CD4-positive, alpha-beta T cell treated with Interferon alpha-2 for 1 hour (primary cell): ENCODE results near the gene RPP14.
"Not testable (repeated sequence)": the region's sequence is repeated elsewhere in the genome, so short reads cannot be mapped to it uniquely, and the experiment has no call there.

ENCODE experiments used
- DNase-seq, 2 donors: peaks; one replicate each; pipeline ENCODE4 v3.0.0-alpha.2; 2020 to 2022

The RPP14 gene

DNA sequence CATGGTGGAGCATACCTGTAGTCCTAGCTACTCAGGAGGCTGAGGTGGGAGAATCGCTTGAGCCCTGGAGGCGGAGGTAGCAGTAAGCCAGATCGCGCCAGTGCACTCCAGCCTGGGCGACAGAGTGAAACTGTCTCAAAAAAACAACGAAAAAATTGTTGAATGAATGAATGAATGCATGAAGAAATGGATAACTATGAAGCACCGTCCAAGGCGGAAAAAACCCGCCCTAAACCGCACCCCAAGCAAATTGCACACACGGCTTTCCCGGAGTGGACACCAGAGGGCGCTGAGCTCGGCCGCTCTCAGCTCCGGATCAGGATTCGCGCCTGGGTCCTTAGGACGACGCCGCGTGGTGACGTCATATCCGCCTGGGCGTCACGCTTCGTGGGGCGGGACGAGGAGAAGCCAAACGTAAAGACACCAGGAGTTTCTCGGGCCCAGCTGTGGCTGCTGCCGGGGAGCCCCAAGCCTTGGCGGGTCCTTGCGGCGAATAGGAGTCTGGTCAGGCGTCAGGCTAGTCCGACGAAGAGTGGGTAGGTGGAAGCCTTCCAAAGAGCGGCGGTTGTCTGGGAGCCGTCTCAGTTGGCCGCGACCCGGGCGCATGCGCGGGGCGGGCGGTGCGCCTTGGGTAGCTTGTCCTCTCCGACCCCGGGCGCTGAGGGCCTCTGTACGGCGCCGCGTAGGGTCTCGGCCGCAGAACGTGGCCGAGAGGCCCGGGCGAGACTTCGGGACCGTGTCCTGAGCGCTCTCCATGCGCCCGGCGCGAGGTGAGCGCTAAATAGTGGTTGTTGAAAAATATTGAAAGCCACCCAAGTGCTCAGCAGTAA is at the start of gene RPP14, which contains the start of gene HTD2:
RPP14 (plus strand) TSS at position 364 of the 830 bp plus-strand sequence. CDS start 4,085 bp downstream, outside the sequence.
HTD2 (plus strand) TSS at position 639 of the 830 bp plus-strand sequence. CDS start 11,094 bp downstream, outside the sequence.
- peak; percentile 97 to 98 for DNase-seq

DNA sequence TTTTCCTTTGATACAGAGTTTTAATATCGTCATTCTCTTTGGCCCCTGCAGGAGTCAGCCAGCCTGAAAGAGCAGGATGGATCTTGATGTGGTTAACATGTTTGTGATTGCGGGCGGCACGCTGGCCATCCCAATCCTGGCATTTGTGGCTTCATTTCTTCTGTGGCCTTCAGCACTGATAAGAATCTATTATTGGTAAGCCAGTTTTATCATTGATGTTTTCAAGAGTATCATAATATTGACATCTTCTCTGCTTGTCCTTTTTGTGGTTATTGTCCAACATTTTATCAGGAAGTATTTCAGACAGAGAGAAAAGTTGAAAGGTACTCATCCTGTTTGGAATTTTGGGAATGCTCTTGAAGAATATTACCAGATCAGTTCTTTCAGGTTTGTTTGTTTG is 49.5 kb upstream of the RPP14 start:
- DNase-seq, result no peak

GRCh38 chr3:58258392-58259055 is 47.5 kb upstream of the RPP14 start:
- DNase-seq, result no peak

DNA sequence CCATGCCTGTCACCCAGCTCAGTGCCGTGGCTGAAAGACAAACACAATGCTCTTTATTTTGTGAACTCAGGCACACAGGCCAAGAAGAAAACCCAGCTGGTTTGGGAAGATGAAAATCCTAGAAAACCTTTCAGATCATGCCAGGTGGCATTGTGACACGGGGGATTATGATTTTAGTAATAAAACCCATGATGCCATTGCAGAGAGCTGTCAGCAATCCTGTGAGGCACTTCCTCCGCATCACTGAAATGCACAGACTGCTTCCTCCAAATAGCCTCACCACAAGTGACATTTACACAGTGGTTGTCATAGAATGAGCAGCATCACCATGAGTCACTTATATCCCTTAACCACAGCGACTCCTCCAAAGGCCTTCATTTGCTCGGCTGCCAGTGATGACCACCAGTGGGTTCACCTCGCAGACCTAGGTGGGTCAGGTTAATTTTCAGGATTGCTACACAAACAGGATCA is 45.7 kb upstream of the RPP14 start:
- DNase-seq, result peak in 1 of 2 donors; percentile 7

GRCh38 chr3:58260733-58261132 is 45.3 kb upstream of the RPP14 start:
- no peak for DNase-seq

- no peak for DNase-seq
Observed at GRCh38 chr3:58261954-58262666, 43.9 kb upstream of the RPP14 start.

DNA sequence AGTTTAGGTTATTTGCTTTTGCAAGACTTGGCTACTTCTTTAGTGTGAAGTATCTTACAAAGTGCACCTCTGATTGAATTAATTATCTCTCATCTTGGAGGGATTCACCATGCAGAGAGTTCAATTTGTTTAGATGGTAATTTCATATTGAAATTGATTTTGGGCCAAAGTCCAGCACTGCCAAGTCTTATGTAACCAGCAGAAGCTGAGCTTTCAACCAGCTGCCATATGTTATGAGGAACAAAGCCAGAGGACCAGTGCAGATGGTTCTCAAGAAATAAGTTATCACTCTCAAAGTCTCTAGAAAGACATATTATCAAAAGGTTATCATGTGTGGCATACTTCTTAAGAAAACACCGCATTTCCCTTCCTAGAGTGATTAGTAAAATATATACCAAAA is 39.5 kb upstream of the RPP14 start:
- no peak for DNase-seq

- DNase-seq, result not testable (repeated sequence)
Observed at GRCh38 chr3:58267543-58267942, 38.5 kb upstream of the RPP14 start.

- DNase-seq, result no peak
Observed at GRCh38 chr3:58269356-58269755, 36.7 kb upstream of the RPP14 start.

DNA sequence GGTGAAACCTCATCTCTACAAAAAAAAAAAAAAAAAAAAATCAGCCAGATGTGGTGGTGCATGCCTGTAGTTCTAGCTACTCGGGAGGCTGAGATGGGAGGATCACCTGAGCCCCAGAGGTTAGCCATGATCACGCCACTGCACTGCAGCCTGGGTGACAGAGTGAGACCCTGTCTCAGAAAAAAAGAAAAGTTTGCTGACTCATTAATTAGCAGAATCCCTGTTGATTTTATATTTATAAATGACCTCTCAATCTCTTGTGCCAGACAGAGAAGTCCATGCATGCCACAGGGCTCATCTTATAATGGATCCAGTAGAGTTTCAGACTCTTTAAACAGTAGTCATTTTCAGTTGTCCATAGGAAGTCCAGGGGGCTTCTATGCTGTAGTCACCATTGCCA is 35.6 kb upstream of the RPP14 start:
- DNase-seq, result no peak

- no peak for DNase-seq
Observed at GRCh38 chr3:58271901-58272501, 34.0 kb upstream of the RPP14 start.

DNA sequence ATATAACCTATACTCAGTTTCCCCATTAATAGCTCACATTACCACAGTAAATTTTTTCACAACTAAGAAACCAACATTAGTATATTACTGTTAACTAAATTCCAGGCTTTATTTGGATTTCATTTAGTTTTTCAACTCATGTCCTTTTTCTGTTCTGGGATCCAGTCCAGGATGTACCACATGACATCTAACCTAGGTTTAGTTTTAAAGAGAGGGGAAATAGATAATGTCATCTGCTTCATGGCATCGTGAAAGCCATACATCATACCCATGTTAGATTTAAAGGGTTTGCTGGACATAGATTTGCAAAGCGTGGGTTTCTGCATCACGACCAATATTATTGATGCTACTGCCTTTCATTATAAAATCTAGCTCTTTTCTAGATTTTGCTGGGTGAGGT is 33.2 kb upstream of the RPP14 start:
- DNase-seq, result no peak

DNA sequence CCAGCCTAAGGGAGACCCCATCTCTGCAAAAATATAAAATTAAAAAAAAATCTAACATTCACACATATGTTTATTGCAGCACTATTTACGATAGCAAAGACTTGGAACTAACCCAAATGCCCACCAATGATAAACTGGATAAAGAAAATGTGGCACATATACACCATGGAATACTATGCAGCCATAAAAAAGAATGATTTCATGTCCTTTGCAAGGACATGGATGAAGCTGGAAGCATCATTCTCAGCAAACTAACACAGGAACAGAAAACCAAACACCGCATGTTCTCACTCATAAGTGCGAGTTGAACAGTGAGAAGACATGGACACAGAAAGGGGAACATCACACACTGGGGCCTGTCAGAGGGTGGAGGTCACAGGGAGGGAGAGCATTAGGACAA is 32.7 kb upstream of the RPP14 start:
- DNase-seq, result not testable (repeated sequence)

- DNase-seq, result no peak
Observed at GRCh38 chr3:58274027-58274614, 31.9 kb upstream of the RPP14 start.

DNA sequence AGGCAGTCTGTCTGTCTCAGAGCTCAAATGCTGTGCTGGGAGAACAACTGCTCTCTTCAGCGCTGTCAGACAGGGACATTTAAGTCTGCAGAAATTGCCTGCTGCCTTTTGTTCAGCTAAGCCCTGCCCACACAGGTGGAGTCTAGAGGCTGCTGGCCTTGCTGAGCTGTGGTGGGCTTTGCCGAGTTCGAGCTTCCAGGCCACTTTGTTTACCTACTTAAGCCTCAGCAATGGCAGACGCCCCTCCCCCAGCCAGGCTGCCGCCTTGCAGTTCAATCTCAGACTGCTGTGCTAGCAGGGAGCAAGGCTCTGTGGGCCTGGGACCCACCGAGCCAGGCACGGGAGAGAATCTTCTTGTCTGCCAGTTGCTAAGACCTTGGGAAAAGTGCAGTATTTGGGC is 25.0 kb upstream of the RPP14 start:
- DNase-seq, result no peak

DNA sequence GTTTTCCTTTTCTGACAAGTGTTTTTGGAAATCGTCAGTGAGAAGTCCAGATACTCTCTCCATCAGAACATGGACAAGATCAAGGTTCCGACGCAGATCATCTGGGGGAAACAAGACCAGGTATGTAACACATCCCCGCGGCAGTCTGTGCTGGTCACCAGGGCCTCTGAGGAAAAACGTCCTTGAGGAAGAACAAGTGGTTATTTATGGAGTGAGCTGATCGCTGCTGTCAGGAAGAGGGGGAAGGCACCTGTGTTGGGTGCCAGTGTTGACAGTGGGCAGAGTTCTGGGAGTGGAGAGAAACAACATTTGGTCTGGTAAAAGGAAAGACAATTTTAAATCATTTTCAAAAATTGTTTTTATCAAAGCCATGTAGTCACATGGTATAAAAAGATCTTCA is 20.7 kb upstream of the RPP14 start:
- no peak for DNase-seq

GRCh38 chr3:58287354-58287753 is 18.7 kb upstream of the RPP14 start:
- DNase-seq, result no peak

GRCh38 chr3:58288011-58288728 is 17.9 kb upstream of the RPP14 start:
- DNase-seq, result no peak

GRCh38 chr3:58288964-58289613 is 17.0 kb upstream of the RPP14 start:
- DNase-seq, result not testable (repeated sequence)

DNA sequence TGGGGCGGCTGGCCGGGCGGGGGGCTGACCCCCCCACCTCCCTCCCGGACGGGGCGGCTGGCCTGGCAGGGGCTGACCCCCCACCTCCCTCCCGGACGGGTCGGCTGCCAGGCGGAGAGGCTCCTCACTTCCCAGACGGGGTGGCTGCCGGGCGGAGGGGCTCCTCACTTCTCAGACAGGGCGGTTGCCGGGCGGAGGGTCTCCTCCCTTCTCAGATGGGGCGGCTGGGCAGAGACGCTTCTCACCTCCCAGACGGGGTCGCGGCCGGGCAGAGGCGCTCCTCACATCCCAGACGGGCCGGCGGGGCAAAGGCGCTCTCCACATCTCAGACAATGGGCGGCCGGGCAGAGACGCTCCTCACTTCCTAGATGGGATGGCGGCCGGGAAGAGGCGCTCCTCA is 15.6 kb upstream of the RPP14 start:
- DNase-seq, result not testable (repeated sequence)

- no peak for DNase-seq
Observed at GRCh38 chr3:58291671-58292338, 14.2 kb upstream of the RPP14 start.
